ENCODE data around the gene IRF3.

The IRF3 gene

GRCh38 chr19:49653466-49653806, 12.2 kb downstream of the IRF3 start:
- CTCF ChIA-PET, result no interaction called here
- Mint-ChIP-seq H3K9me3 (no peaks in the 10 kb centered on the region), H3K4me1 (no peaks in the 10 kb centered on the region), H3K36me3 (peaks cover 39% of the 10 kb centered on the region), H3K27ac (no peak overlapping the region), H3K27me3 (no peaks in the 10 kb centered on the region), H3K4me3 (no peak overlapping the region)
- DNase-seq, result no peak

GRCh38 chr19:49652551-49653465, 12.8 kb downstream of the IRF3 start:
- peaks cover 38% of the 10 kb centered on the region for H3K36me3 Mint-ChIP-seq
- H3K27ac Mint-ChIP-seq, result no peak overlapping the region
- CTCF ChIA-PET, result no interaction called here
- no peaks in the 10 kb centered on the region for H3K27me3 Mint-ChIP-seq
- H3K9me3 Mint-ChIP-seq, result no peaks in the 10 kb centered on the region
- no peak overlapping the region for H3K4me3 Mint-ChIP-seq
- H3K4me1 Mint-ChIP-seq, result no peaks in the 10 kb centered on the region
- no peak for DNase-seq

GRCh38 chr19:49651820-49652550, 13.7 kb downstream of the IRF3 start:
- Mint-ChIP-seq H3K36me3 (peaks cover 38% of the 10 kb centered on the region), H3K4me3 (no peak overlapping the region), H3K27me3 (no peaks in the 10 kb centered on the region), H3K4me1 (no peaks in the 10 kb centered on the region), H3K9me3 (no peaks in the 10 kb centered on the region), H3K27ac (no peak overlapping the region)
- no peak for DNase-seq
- CTCF ChIA-PET, result no interaction called here

- H3K9me3 Mint-ChIP-seq, result no peaks in the 10 kb centered on the region
- CTCF ChIA-PET, result no interaction called here
- H3K27me3 Mint-ChIP-seq, result no peaks in the 10 kb centered on the region
- H3K4me3 Mint-ChIP-seq, result no peak overlapping the region
- peaks cover 3% of the 10 kb centered on the region for H3K4me1 Mint-ChIP-seq
- peaks cover 36% of the 10 kb centered on the region for H3K36me3 Mint-ChIP-seq
- no peak for DNase-seq
- H3K27ac Mint-ChIP-seq, result no peak overlapping the region
Observed at GRCh38 chr19:49651029-49651819, 14.4 kb downstream of the IRF3 start.

- peaks cover 30% of the 10 kb centered on the region for H3K4me1 Mint-ChIP-seq
- no peaks in the 10 kb centered on the region for H3K27me3 Mint-ChIP-seq
- CTCF ChIA-PET, result no interaction called here
Observed at GRCh38 chr19:49646586-49646985, 19.1 kb downstream of the IRF3 start.

GRCh38 chr19:49645995-49646394, 19.7 kb downstream of the IRF3 start:
- no peak overlapping the region for H3K4me3 Mint-ChIP-seq
- peaks cover 23% of the 10 kb centered on the region for H3K36me3 Mint-ChIP-seq
- peak overlapping the region; percentile 14 for H3K27ac Mint-ChIP-seq
- no peaks in the 10 kb centered on the region for H3K9me3 Mint-ChIP-seq
- CTCF ChIA-PET, result interaction anchor here (0.9 kb wide), 1 partner anchor 21 kb away, joined by 3 read pairs; no protein-coding TSS in a partner anchor
- H3K4me1 Mint-ChIP-seq, result peaks cover 32% of the 10 kb centered on the region
- no peak for DNase-seq
- H3K27me3 Mint-ChIP-seq, result no peaks in the 10 kb centered on the region

More at GRCh38 chr19:49646586-49646985, 19.1 kb downstream of the IRF3 start:
- no peak overlapping the region for H3K27ac Mint-ChIP-seq
- no peaks in the 10 kb centered on the region for H3K9me3 Mint-ChIP-seq
- no peak overlapping the region for H3K4me3 Mint-ChIP-seq
- H3K36me3 Mint-ChIP-seq, result peaks cover 23% of the 10 kb centered on the region
- DNase-seq, result no peak

GRCh38 chr19:49645592-49645991, 20.1 kb downstream of the IRF3 start:
- peaks cover 36% of the 10 kb centered on the region for H3K4me1 Mint-ChIP-seq
- H3K9me3 Mint-ChIP-seq, result no peaks in the 10 kb centered on the region
- no peak overlapping the region for H3K27ac Mint-ChIP-seq
- peaks cover 23% of the 10 kb centered on the region for H3K36me3 Mint-ChIP-seq
- DNase-seq, result no peak
- H3K4me3 Mint-ChIP-seq, result no peak overlapping the region
- CTCF ChIA-PET, result interaction anchor here (0.6 to 0.9 kb wide), 2 partner anchors 16 to 21 kb away, joined by 3 read pairs; no protein-coding TSS in a partner anchor
- H3K27me3 Mint-ChIP-seq, result no peaks in the 10 kb centered on the region

GRCh38 chr19:49643466-49643865, 22.2 kb downstream of the IRF3 start:
- no peak for DNase-seq
- Mint-ChIP-seq H3K27ac (peak overlapping the region; percentile 90), H3K27me3 (peaks cover 9% of the 10 kb centered on the region), H3K4me3 (peak overlapping the region; percentile 87), H3K4me1 (peaks cover 53% of the 10 kb centered on the region), H3K9me3 (no peaks in the 10 kb centered on the region), H3K36me3 (peaks cover 17% of the 10 kb centered on the region)
- CTCF ChIA-PET, result interaction anchor here (1.1 kb wide), 1 partner anchor 29 kb away, joined by 3 read pairs; no protein-coding TSS in a partner anchor

GRCh38 chr19:49642492-49643035, 23.1 kb downstream of the IRF3 start:
- Mint-ChIP-seq H3K36me3 (peaks cover 17% of the 10 kb centered on the region), H3K4me1 (peaks cover 62% of the 10 kb centered on the region), H3K27ac (peak overlapping the region; percentile 90), H3K4me3 (peak overlapping the region; percentile 87), H3K9me3 (no peaks in the 10 kb centered on the region), H3K27me3 (peaks cover 14% of the 10 kb centered on the region)
- no peak for DNase-seq
- CTCF ChIA-PET, result interaction anchor here (1.0 kb wide), 1 partner anchor 22 kb away, joined by 4 read pairs; no protein-coding TSS in a partner anchor

- H3K9me3 Mint-ChIP-seq, result no peaks in the 10 kb centered on the region
- H3K4me3 Mint-ChIP-seq, result peak within 1 kb of the TSS; percentile 87
- peaks cover 12% of the 10 kb centered on the region for H3K36me3 Mint-ChIP-seq
- CTCF ChIA-PET, result interaction anchor here (0.6 to 2.7 kb wide), 3 partner anchors 23 to 71 kb away, joined by 3 to 10 read pairs (median 4); partner anchors contain the start of gene PRMT1
- peak within 1 kb of the TSS; percentile 98 for H3K27ac Mint-ChIP-seq
- peak; percentile 99 for DNase-seq
- H3K4me1 Mint-ChIP-seq, result peaks cover 64% of the 10 kb centered on the region
- H3K27me3 Mint-ChIP-seq, result peaks cover 14% of the 10 kb centered on the region
Observed at GRCh38 chr19:49641688-49642491, 23.8 kb downstream of the IRF3 start, which contains the start of gene SCAF1. SCAF1 (plus strand) TSS chr19:49642209; CDS start chr19:49645027, 2,818 bp downstream.

- CTCF ChIA-PET, result interaction anchor here (0.9 to 2.7 kb wide), 5 partner anchors 30 to 70 kb away, joined by 3 to 10 read pairs (median 4); partner anchors contain the start of gene PRMT1
- H3K27ac Mint-ChIP-seq, result peak within 1 kb of the TSS; percentile 98
- H3K36me3 Mint-ChIP-seq, result peaks cover under 1% of the 10 kb centered on the region
- peak within 1 kb of the TSS; percentile 87 for H3K4me3 Mint-ChIP-seq
- peaks cover 25% of the 10 kb centered on the region for H3K27me3 Mint-ChIP-seq
- H3K4me1 Mint-ChIP-seq, result peaks cover 64% of the 10 kb centered on the region
- H3K9me3 Mint-ChIP-seq, result no peaks in the 10 kb centered on the region
- peak; percentile 100 for DNase-seq
Observed at GRCh38 chr19:49640113-49640898, 25.4 kb downstream of the IRF3 start, which contains the start of gene RRAS. RRAS (minus strand) TSS chr19:49640143; CDS start chr19:49640098, 45 bp downstream.

- Mint-ChIP-seq H3K9me3 (no peaks in the 10 kb centered on the region), H3K27me3 (peaks cover 25% of the 10 kb centered on the region), H3K27ac (peak overlapping the region; percentile 60), H3K4me1 (peaks cover 63% of the 10 kb centered on the region), H3K4me3 (peak overlapping the region; percentile 87), H3K36me3 (peaks cover 1% of the 10 kb centered on the region)
- no peak for DNase-seq
- CTCF ChIA-PET, result interaction anchor here (1.1 to 2.7 kb wide), 4 partner anchors 33 to 70 kb away, joined by 4 to 10 read pairs (median 6); partner anchors contain the start of gene PRMT1
Observed at GRCh38 chr19:49639401-49640112, 26.1 kb downstream of the IRF3 start.
